Hypothalamus (tissue), 51 donors: ENCODE data around the gene MRPL55.
A peak's percentile ranks its signal among the peaks of the same experiment; 100 is the strongest.

ENCODE experiments used
- DNase-seq, 51 donors: peaks; one replicate each; lab custom pipeline; 2025; lab: John Stamatoyannopoulos, UW

MRPL55 gene

DNA sequence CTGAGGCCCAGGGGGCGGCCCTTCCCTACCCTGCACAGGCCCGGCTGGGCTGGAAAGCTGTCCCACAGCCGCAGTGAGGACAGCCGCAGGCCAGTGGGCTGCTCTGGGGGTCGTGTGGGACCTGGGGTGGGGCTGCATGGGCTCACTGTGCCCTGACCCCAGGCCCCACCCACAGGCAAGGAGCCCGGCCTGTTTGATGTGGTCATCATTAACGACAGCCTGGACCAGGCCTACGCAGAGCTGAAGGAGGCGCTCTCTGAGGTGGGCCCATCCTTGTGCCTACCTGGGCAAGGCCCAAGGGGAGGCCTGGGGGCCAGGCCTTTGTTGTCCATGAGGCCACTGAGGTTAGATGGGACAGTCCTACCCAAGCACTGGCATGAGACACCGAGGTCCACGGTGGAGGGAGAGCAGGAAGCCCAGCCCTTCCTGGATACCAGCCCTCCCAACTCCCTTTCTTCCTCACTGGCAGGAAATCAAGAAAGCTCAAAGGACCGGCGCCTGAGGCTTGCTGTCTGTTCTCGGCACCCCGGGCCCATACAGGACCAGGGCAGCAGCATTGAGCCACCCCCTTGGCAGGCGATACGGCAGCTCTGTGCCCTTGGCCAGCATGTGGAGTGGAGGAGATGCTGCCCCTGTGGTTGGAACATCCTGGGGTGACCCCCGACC is 39.2 kb upstream of the MRPL55 start:
- DNase-seq, result no peak

DNA sequence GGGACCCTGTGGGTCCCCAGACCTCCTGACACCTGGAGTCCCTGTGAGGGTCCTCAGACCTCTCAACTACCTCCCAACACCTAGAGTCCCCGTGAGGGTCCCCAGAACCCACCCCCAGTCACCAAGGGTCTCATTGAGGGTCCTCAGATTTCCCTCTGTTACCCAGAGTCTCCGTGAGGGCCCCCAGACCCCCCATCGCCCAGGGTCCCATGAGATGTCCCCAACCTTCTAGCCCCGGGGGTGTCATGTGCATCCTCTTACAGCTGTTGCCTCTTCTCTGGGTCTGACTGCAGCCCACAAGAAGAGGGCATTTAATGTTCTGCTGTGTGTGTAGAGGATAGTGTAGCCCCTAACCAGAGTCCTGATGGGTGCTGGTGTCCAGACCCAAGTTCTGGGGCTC is 38.7 kb upstream of the MRPL55 start:
- DNase-seq, result no peak

DNA sequence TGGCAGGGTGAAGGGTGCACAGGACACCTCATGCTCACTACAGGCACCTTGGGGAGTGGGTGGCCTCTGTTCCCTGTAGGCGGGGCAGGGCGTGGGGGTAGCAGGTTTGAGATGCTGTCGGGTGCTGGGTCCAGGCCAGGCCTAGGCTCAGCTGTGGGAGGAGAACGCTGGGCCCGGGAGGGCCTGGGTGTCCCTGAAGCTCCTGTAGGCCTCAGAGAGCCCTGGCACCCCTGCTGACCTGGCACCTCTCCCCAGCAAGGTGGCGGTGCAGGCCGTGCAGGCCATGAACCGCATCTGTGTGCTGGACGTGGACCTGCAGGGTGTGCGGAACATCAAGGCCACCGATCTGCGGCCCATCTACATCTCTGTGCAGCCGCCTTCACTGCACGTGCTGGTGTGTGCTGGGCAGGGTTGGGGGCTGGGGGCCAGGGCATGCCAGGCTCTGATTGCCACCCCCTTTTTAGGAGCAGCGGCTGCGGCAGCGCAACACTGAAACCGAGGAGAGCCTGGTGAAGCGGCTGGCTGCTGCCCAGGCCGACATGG is 38.1 kb upstream of the MRPL55 start:
- DNase-seq, result no peak

DNA sequence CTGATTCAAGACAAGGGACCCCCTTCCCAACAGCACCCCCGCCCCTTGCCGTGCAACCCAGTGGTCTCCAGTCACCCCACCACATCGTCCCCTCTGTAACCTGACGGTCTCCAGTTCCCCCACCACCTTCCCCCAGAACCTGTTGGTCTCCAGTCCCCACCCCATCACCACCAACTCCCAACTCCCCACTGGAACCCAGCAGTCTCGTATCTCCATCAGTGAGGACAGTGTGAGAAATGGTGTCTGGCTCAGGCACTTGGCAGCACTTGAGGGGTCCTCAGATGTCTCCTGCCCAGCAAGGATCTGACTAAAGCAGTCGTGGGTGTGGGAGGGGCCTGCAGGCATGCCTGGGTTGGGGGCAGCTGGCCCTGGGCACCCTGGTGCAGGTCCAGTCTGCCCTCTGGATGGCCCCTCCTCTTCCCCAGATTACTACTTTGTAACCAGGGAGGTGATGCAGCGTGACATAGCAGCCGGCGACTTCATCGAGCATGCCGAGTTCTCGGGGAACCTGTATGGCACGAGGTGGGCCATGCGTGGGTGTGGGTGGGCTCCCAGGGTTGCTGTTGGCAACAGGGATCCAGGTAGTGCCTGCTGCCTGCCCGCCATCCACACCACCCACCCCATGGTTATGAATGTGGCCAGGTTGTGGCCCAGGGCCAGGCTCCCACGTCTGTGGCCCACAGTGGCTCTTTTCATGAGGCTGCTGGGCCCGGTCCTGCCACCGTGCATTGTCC is 37.5 kb upstream of the MRPL55 start:
- DNase-seq, result no peak

DNA sequence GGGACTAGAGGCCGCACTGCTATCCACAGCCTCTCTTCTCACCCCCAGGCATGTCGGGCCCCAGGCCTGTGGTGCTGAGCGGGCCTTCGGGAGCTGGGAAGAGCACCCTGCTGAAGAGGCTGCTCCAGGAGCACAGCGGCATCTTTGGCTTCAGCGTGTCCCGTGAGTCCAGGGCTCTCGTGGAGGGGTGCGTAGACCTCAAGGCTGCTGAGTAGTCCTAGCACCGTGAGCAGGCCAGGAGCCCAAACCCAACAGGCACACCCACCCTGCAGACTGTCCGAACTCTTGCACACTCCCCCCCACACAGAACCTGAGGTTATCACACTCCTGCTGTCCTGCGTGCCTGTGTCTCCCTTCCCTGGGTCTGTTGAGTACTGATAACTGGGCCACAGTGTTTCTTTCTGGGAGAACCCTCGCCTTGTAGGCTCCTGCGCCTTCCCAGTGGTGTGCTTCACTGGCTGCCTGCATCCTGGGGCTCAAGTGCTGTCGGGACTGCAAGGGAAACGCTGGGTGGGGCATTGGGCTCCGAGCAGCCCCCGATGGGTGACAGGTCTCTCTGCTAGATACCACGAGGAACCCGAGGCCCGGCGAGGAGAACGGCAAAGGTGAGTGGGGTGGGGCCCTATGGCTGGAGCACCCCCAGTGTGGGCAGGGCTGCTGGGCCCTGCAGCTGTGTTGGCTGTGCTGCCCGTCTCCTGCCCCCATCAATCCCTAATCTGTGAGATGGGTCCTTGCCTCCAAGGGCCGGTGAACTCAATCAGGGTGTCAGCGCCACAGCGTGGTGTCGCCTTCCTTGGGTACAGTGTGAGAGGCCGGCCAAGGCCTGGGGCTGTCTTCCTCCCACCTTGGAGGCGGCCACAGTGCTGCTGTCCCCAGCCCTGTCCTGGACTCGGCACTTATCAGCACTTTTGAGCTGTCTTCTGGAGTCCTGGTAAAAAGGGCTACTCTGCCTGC is 36.6 kb upstream of the MRPL55 start:
- DNase-seq, result no peak

DNA sequence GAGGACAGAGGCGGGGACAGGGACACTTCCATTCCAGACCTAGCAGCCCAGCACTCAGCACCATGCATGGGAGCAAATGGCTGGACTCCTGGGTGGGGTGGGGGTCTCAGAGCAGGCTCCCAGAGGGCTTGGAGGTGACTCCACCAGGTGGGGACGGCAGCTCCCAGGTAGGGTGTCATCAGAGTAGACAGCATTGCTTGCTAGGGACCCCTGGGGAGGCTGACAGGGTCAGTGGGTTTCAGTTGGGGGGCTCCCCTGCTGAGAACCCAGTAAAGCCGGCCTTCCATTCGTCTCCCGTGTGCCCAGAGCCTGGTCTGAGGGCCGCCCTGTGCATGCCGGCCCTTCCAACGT is 35.9 kb upstream of the MRPL55 start:
- DNase-seq, result no peak

DNA sequence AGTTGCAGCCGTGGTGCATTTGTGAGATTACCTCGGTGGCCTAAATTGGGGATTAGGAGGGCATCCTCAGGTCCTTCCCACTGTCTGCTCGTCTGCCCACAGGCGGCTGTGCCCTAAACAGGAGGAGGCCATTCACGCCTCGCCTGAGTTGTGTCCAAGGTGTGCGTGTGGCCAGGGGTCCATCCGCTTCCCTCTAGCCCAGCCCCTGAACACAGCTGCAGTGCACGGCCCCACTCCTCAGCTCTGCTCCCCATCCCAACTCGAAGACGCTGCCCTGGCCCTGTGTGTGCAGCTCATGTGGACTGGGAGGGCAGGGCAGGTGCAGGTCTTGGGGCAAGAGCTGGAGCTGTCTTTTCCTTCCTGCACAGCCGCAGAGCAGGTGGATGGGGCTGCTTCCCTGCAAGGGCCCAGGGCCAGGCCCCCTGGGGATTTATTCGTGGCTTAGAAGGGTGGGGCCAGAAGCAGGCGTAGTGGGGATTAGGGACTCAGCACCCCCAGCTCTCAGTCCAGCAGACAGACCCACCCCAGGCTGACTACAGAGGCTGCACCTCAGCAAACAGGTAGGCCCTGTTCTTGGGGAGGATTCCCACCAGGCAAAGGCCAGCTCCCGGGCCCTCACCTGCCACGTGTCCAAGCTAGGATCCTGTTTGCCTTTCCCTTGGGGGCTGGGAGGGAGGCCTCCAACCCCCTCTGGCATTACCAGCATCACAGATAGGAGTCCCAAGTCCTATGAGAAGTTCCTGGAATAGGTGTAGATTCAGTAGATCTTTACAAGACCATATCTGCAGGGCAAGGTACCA is 35.3 kb upstream of the MRPL55 start:
- no peak for DNase-seq

DNA sequence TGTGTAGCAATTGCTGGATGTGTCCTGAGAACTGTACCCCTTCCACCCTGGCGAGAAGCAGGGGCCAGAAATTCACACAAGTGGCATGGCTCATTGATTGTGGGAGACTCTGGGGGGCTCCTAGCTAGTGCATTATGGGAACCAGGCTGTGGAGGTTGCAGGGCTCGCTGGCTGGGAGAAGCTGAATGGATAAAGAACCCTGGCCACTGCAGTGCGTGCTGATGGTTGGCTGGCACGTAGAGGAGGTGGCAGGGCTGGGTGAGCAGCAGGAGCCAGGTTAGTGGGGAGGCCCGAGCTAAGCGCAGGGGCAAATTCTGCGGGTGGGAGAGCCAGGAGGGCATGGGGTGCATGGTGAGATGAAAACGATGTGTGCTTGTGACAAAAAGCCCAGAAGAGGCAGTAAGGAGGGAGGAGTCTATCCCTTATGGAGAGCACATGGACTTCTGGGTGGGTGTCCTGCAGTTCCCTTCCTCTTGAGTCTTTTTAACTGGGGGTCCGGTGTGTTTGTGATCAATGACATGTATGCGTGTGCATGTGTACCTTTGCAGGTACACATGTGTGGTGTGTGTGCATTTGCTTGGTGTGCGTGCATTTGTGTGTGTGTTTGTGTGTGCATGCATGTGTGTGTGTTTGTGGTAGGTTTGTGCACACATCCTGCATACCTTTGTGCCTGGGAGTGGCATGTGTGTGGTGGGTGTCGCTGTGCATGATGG is 34.5 kb upstream of the MRPL55 start:
- DNase-seq, result no peak

DNA sequence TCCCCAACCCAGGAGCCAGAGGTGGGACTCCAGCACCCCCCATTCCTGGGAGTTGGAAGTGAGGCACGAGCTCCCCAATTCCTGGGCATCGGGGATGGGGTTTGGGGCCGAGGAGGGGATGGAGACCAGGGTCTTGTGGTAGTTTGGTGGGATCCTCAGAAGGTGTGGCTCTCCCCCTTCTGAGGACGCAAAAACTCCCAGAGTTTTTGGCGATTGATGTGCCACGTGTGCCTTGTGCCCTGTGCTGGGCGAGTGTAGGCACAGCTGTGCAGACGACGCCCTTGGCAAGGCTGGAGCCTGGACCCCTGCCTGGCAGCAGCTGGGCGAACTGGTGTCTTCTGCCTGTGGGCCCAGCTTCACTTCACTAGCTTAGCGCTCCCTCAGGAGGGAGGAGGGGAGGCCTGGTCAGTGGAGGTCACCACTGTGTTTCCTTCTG is 33.6 kb upstream of the MRPL55 start:
- peak in 5 of 51 donors; percentile 13 to 50 (median 31) for DNase-seq

DNA sequence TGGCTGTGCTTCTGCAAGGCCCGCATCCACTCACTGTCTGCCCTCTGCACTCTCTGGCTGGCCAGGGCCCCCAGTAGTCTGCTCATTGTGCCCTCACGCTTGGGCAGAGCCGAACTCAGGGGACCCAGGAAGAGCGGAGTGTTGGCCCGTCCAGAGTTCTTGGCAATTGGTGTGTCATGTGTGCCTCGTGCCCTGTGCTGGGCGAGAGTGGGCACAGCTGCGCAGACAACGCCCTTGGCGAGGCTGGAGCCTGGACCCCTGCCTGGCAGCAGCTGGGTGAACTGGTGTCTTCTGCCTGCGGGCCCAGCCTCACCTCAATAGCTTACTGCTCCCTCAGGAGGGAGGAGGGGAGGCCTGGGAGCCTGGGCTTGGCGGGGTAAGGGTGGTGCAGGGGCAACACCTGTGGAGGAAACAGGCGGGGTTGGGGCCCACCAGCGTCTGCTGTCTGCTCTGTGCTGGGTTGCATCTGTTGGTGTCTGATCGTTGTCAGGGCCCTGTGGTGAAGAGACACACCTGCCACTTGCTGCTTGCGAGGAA is 33.1 kb upstream of the MRPL55 start:
- DNase-seq, result no peak

DNA sequence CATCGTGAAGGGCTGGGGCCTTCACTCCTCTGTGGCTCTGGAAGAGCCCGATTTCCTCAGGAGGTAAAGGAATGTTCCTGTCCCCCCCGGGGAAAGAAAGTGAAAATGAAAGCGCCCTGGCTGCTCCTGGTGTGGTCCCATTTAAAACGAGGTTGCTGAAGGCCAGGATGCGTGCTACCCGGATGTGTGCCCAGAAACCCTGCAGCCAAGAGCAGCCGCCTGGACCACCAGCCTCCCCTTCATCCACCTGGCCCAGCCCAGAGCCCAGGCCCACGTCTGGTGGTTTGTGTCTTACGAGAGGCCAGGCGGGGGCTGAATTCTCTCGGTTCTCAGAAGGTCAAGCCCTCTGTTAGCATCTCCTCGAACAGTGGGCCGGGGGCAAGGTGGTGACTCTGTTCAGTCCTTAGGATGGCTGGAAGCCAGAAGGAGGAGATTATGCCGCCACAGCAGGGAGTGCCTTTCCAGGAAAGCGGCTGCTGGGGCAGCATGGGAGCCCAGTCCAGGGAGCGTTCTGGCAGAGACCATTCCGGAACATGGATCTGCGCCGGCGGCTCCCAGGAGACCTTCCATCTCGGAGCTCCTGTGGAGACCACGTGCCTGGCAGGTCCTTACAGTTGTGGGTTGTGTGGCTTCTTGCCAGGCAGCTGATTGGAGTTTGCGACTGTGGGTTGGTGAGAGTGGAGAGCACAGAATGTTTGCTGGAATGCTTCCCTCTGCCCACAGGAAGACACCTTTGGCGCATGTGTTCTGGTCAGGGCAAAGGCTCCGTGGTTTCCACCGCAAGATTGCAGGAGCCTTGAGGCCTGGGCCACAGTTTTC is 32.3 kb upstream of the MRPL55 start:
- peak in 2 of 51 donors; percentile 28 to 29 for DNase-seq

DNA sequence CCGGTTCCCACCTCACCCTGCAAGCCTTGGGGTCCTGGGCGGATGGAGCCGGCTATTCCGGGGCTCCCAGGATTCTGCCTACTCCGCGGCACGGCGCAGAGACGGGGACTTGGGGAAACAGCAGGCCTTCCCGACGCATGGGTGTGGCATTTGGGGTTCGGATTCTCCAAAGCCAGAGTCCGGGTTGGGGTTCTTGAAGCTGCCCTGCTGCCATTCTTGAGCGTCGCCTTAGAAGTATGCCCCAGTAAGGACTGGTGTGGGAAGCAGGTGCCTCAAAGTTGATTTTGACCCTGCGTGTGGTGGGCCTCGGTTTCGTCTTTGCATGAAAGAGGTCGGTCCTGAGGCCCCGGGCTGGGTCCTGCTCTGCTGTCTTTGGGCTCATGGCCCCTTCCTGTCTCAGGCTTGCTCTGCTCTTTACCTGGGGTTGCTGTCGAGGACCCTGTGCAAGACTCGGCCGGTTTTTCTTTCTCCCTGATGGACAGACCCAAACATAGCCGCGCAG is 31.7 kb upstream of the MRPL55 start:
- no peak for DNase-seq

DNA sequence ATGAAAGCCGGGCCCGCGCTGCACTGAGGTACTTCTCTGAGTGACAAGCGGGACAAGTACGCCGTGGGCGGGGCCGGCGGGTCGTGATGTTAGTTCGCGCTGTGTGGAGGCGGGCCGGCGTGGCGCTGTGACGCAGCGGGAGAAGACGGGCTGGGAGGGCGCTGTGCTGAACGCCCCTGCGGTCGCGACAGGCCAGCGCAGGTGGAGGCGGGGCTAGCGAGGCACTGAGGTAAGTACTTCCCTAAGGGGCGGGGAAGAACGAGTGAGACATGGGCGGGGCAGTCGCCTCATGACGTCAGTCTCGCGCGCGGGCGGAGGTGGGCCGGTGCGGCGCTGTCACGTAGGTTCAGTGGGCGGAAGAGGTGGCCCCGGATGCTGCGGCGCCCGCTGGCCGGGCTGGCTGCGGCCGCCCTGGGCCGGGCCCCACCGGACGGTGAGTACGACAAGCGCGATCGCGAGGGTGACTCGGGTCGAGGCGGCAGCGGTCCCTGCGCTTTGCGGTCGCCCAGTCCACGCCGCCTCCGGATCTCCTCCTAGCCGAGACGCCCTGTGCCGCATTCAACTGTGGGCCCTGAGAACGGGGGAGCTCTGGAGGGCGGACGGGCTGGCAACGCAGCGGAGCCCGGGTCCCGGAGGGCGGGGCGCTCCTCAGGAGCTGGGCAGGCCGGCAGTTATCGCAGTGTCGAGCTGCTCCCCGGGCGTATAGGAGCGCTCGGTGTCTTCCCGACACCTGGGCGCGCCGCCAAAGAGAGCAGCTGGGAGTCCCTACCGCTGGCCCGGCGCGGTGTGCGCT is 31.0 kb upstream of the MRPL55 start, which contains the start of gene GUK1:
TSS of gene GUK1 (plus strand) at position 349 of the 793 bp plus-strand sequence. CDS start at position 373, 24 bp downstream.
- peak; percentile 63 to 100 (median 98) for DNase-seq

DNA sequence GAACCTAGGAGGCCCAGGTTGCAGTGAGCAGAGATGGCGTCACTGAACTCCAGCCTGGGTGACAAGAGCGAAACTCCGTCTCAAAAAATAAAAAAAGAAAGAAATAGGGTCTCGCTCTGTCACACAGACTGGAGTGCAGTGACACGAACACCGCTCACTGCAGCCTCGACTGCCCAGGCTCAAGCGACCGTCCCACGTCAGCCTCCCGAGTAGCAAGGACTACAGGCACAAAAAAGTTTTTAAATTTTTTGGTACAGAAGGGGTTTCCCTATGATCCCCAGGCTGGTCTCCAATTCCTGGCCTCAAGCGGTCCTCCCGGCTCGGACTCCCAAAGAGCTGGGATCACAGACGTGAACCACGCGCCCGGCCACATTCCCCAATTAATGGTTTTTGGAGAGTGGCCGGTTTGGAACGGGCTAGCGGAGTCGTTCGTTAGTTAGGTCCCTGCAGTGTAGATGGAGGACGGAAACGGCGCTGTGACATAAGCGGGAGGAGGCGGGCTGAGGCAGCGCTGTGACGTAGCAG is 30.4 kb upstream of the MRPL55 start:
- DNase-seq, result no peak

DNA sequence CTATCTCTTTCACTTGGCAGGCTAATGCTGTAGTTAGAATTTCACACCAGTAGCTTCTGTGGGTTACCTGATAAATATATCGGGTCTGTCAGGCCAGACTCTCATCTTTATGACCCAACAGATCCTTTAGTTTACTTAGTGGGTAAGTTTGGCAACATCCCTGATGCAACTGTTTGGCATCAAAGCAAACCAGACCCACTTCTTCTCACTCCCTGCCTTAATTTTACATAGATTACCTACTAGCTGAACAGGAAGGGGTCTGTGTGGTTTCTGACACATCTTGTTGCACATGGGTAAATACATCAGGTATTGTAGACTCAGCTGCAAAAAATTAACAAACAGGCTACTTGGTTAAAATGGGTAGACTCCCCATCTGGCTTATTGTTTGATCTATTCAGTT is 27.8 kb upstream of the MRPL55 start:
- no peak for DNase-seq

DNA sequence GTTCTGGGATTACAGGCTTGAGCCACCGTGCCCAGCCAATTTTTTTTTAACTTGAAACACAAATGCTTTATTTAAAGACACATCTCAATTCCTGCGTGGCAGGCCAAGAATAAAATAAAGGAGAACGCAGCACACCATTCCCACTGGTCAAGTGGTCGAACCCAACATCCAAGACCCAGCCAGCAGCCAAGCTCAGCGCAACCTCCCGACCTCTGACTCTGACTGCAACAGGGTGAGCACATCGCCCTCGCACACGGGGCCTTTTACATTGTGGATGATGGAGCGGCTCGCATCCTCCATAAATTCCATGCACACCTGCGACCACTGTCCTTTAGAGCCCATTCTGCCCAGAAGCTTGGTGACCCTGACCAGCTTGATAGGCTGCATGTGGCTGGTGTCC is 25.5 kb upstream of the MRPL55 start:
- no peak for DNase-seq

DNA sequence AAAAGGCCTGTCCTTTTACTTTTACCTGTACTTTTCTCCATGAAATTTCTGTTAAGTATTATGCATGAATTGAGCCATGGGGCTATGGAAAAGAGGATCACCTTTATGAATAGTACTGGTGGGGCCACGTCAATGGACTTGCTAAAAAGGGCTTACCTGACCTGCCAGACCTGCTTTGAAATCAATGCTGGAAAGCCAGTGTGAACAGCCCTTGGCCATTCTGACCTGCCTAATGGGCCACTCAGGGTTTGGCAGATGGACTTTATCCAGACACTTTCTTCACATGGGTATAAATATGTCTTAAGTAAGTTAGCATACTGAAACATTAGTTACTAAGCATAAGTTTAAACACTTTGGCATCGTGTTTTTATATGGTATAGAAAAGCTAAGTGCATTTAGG is 22.7 kb upstream of the MRPL55 start:
- no peak for DNase-seq
